HEK293 (cell line): ENCODE measurements around the gene YPEL4.

Source experiments
- CTCF ChIA-PET: fragments of 350-600 bp; formaldehyde crosslinking; extraction: SDS; loops from one replicate; lab custom pipeline; 2021; ENCODE audit warnings: antibody characterized with exemption; lab: Yijun Ruan, JAX
- POLR2A ChIA-PET: fragments of 300-600 bp; formaldehyde crosslinking; extraction: SDS; loops from one replicate; lab custom pipeline; 2020; ENCODE audit warnings: antibody characterized with exemption, inconsistent platforms; lab: Yijun Ruan, JAX
- H3K27ac ChIP-seq: fragments of 200-500 bp; sonication (Bioruptor generic); 2 replicates; pipeline ENCODE4 v1.5.1; 2014; ENCODE audit warnings: low read depth, low read length, control low read depth, inconsistent platforms; ENCODE audit errors: extremely low read depth
- H3K36me3 ChIP-seq, 2 experiments: fragments of 200-500 bp in 1 of 2; sonication (Bioruptor generic) in 1 of 2; 1 replicate in 1 of 2; 2 replicates in 1 of 2; pipeline ENCODE4 v1.5.1; 2014 to 2017; ENCODE audit warnings: inconsistent platforms in 2 of 2, low read length in 2 of 2; ENCODE audit not compliant: control insufficient read depth in 2 of 2, insufficient read depth in 1 of 2
- H3K4me1 ChIP-seq: fragments of 200-500 bp; sonication (Bioruptor generic); 2 replicates; pipeline ENCODE4 v1.5.1; 2014; ENCODE audit warnings: mild to moderate bottlenecking, low read length, inconsistent platforms; ENCODE audit not compliant: control insufficient read depth, insufficient read depth
- H3K4me3 ChIP-seq: 2 replicates; pipeline ENCODE4 v1.5.1; 2011; ENCODE audit warnings: low read depth, mild to moderate bottlenecking, control low read depth, low read length, moderate library complexity
- H3K9me3 ChIP-seq: fragments of 200-500 bp; sonication (Bioruptor generic); 2 replicates; pipeline ENCODE4 v1.5.1; 2014; ENCODE audit warnings: low read depth, low read length, inconsistent platforms; ENCODE audit not compliant: control insufficient read depth, insufficient read depth
- AEBP2 ChIP-seq: fragments of 450-650 bp; formaldehyde crosslinking; IDR thresholded peaks from 2 replicates; pipeline ENCODE4 v1.5.1; 2016; ENCODE audit warnings: missing biosample characterization, missing genetic modification characterization, borderline replicate concordance
- EGR2 ChIP-seq: fragments of 450-650 bp; formaldehyde crosslinking; IDR thresholded peaks from 2 replicates; pipeline ENCODE4 v1.5.1; 2016; ENCODE audit warnings: low read depth, missing biosample characterization, missing genetic modification characterization
- KLF10 ChIP-seq: fragments of 450-650 bp; IDR thresholded peaks from 2 replicates; pipeline ENCODE4 v1.5.1; 2018; ENCODE audit warnings: missing biosample characterization, mild to moderate bottlenecking, missing genetic modification characterization
- KLF17 ChIP-seq: fragments of 450-650 bp; formaldehyde crosslinking; IDR thresholded peaks from 2 replicates; pipeline ENCODE4 v1.5.1; 2016; ENCODE audit warnings: missing biosample characterization, missing genetic modification characterization
- KLF7 ChIP-seq: fragments of 450-650 bp; formaldehyde crosslinking; IDR thresholded peaks from 2 replicates; pipeline ENCODE4 v1.5.1; 2016; ENCODE audit warnings: missing biosample characterization, missing genetic modification characterization, borderline replicate concordance
- MYNN ChIP-seq: fragments of 450-650 bp; formaldehyde crosslinking; IDR thresholded peaks from 2 replicates; pipeline ENCODE4 v1.5.1; 2016; ENCODE audit warnings: missing biosample characterization, missing genetic modification characterization, borderline replicate concordance
- ZBTB20 ChIP-seq: fragments of 450-650 bp; formaldehyde crosslinking; IDR thresholded peaks from 2 replicates; pipeline ENCODE4 v1.5.1; 2016; ENCODE audit warnings: missing biosample characterization, missing genetic modification characterization
- ZFHX2 ChIP-seq: fragments of 450-650 bp; formaldehyde crosslinking; conservative IDR thresholded peaks from 2 replicates; pipeline ENCODE4 v1.5.1; 2016; ENCODE audit warnings: missing biosample characterization, missing genetic modification characterization
- ZFP69B ChIP-seq: fragments of 450-650 bp; formaldehyde crosslinking; IDR thresholded peaks from 2 replicates; pipeline ENCODE4 v1.5.1; 2016; ENCODE audit warnings: missing biosample characterization, missing genetic modification characterization
- ZNF184 ChIP-seq: fragments of 450-650 bp; IDR thresholded peaks from 2 replicates; pipeline ENCODE4 v1.5.1; 2018; ENCODE audit warnings: missing biosample characterization, mild to moderate bottlenecking, missing genetic modification characterization
- ZNF202 ChIP-seq: fragments of 450-650 bp; formaldehyde crosslinking; IDR thresholded peaks from 2 replicates; pipeline ENCODE4 v1.5.1; 2016; ENCODE audit warnings: missing biosample characterization, missing genetic modification characterization, borderline replicate concordance
- ZNF354C ChIP-seq: fragments of 450-650 bp; formaldehyde crosslinking; IDR thresholded peaks from 2 replicates; pipeline ENCODE4 v1.5.1; 2016; ENCODE audit warnings: missing biosample characterization, missing genetic modification characterization, low read depth, borderline replicate concordance
- ZNF366 ChIP-seq: fragments of 450-650 bp; formaldehyde crosslinking; conservative IDR thresholded peaks from 2 replicates; pipeline ENCODE4 v1.5.1; 2016; ENCODE audit warnings: missing biosample characterization, missing genetic modification characterization
- ZNF596 ChIP-seq: fragments of 450-650 bp; IDR thresholded peaks from 2 replicates; pipeline ENCODE4 v1.5.0; 2018; ENCODE audit warnings: missing biosample characterization, mild to moderate bottlenecking, missing genetic modification characterization, moderate library complexity
- ZNF600 ChIP-seq: fragments of 450-650 bp; formaldehyde crosslinking; IDR thresholded peaks from 2 replicates; pipeline ENCODE4 v1.5.1; 2016; ENCODE audit warnings: missing biosample characterization, missing genetic modification characterization
- ZNF624 ChIP-seq: fragments of 450-650 bp; formaldehyde crosslinking; IDR thresholded peaks from 2 replicates; pipeline ENCODE4 v1.5.1; 2017; ENCODE audit warnings: missing biosample characterization, missing genetic modification characterization
- ZNF664 ChIP-seq: fragments of 450-650 bp; formaldehyde crosslinking; IDR thresholded peaks from 2 replicates; pipeline ENCODE4 v1.5.1; 2016; ENCODE audit warnings: missing biosample characterization, missing genetic modification characterization
- ZNF677 ChIP-seq: fragments of 450-650 bp; IDR thresholded peaks from 2 replicates; pipeline ENCODE4 v1.5.0; 2018; ENCODE audit warnings: missing biosample characterization, mild to moderate bottlenecking, missing genetic modification characterization, moderate library complexity
- ZNF707 ChIP-seq: fragments of 450-650 bp; formaldehyde crosslinking; IDR thresholded peaks from 2 replicates; pipeline ENCODE4 v1.5.1; 2016; ENCODE audit warnings: missing biosample characterization, missing genetic modification characterization

Gene YPEL4

DNA sequence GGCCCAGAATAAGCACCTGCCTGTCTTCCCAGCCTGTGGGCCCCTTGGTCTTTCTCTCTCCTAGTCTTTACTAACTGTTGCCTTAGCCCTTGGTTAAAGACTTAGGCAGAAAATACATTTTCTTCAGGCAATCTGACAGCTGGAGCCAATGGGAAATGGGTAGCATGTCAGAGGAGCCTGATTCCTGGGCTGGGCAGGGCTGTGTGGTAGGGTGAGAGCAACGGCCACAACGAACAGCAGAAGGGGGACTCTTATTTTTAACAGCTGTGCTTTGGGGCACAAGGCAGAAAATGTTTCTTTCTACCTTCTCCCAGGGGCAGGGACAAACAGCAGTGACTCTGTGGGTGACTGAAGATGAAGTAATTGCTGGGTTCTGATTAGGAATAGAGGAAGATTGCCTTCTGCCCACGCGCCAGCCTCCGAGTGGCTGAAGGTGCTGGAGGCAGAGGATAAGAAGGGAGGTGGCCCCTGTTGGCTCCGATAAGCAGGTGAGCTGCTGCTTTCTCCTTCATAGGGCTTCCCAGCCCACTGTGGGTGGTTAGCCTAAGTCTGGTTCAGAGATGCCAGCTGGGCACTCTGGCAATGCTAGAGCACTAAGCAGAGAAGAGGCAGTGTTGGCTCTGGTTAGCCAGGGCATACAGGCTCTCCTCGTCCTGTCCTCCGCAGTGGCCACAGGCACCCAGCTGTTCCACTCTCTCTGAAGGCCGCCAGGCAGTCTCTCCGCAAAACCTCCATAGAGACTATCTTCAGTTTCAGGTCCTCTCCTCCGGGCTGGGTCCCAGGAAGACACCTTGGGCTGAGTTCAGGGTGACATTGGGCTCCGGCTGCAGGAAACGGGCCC lies 1.5 kb downstream of the YPEL4 start:
- H3K36me3 ChIP-seq = no peaks in the 10 kb centered on the region
- H3K4me1 ChIP-seq = 0 out of 2 replicates have a peak, but pooled peaks cover 6% of the 10 kb centered on the region
- no peaks in the 10 kb centered on the region for H3K9me3 ChIP-seq
- POLR2A ChIA-PET = interaction anchor here (1.0 to 1.2 kb wide), 2 partner anchors 9 to 155 kb away, joined by 3 read pairs; no protein-coding TSS in a partner anchor
- no peak overlapping the region for H3K4me3 ChIP-seq
- no peak overlapping the region for H3K27ac ChIP-seq
- CTCF ChIA-PET = interaction anchor here (0.7 kb wide), 1 partner anchor 582 kb away, joined by 3 read pairs; no protein-coding TSS in a partner anchor
- TF ChIP-seq ZNF624 (no peak), ZFHX2 (tag by site-specific recombination) (peak; percentile 80), ZBTB20 (tag by site-specific recombination) (peak; percentile 75), EGR2 (tag by site-specific recombination) (peak; percentile 79), ZNF366 (tag by site-specific recombination) (0 out of 2 replicates have a peak, but pooled peaks have one; percentile 25), ZNF707 (tag by site-specific recombination) (no peak), ZNF600 (tag by site-specific recombination) (peak; percentile 77; the same call in 1 of the 2 replicates), MYNN (peak; percentile 95)
- TF ChIP-seq, all 188 proteins: peak for 6

- CTCF ChIA-PET = interaction anchor here (0.6 to 1.4 kb wide), 3 partner anchors 105 to 165 kb away, joined by 3 to 4 read pairs (median 4); no protein-coding TSS in a partner anchor
- Histone ChIP-seq H3K4me1 (0 out of 2 replicates have a peak, but pooled peaks cover 6% of the 10 kb centered on the region), H3K4me3 (no peak overlapping the region), H3K9me3 (no peaks in the 10 kb centered on the region), H3K36me3 (no peaks in the 10 kb centered on the region), H3K27ac (no peak overlapping the region)
- TF ChIP-seq KLF10 (tag by site-specific recombination) (no peak), AEBP2 (no peak), ZNF664 (tag by site-specific recombination) (no peak), ZNF596 (tag by site-specific recombination) (no peak), ZFP69B (no peak), ZNF202 (tag by site-specific recombination) (no peak)
- POLR2A ChIA-PET = interaction anchor here (0.6 to 1.0 kb wide), 3 partner anchors 31 to 73 kb away, joined by 3 to 9 read pairs (median 4); partner anchors contain the start of genes MED19 and TMX2
These were observed 2.3 kb downstream of the YPEL4 start for GRCh38 chr11:57647372-57647771.

GRCh38 chr11:57646799-57647303 lies 2.9 kb downstream of the YPEL4 start:
- Histone ChIP-seq H3K4me1 (0 out of 2 replicates have a peak, but pooled peaks cover 6% of the 10 kb centered on the region), H3K27ac (no peak overlapping the region), H3K36me3 (no peaks in the 10 kb centered on the region), H3K9me3 (no peaks in the 10 kb centered on the region), H3K4me3 (no peak overlapping the region)
- POLR2A ChIA-PET = interaction anchor here (0.6 to 1.2 kb wide), 4 partner anchors 31 to 154 kb away, joined by 3 to 9 read pairs (median 4); partner anchors contain the start of genes MED19 and TMX2
- TF ChIP-seq KLF7 (tag by site-specific recombination) (no peak), KLF17 (tag by site-specific recombination) (no peak), AEBP2 (no peak), ZNF184 (no peak), MYNN (no peak), ZNF677 (no peak), ZNF354C (tag by site-specific recombination) (no peak)
- CTCF ChIA-PET = interaction anchor here (0.6 to 1.4 kb wide), 3 partner anchors 104 to 164 kb away, joined by 3 to 4 read pairs (median 4); no protein-coding TSS in a partner anchor
